Measurements from ENCODE around the gene RPTOR. TPM values are rescaled to one million over a fixed set of nuclear protein-coding genes. Genes with fewer than 3 reads are reported as not detected.
A peak's percentile ranks its signal among the peaks of the same experiment; 100 is the strongest.

RPTOR gene
- total RNA-seq, 1 donor, result 45.5 TPM

- no peak for DNase-seq (ENCODE audit: low read depth in 2 of 3, low spot score in 2 of 3)
These were observed 452.0 kb downstream of the RPTOR start for GRCh38 chr17:80996422-80997305.

- DNase-seq (ENCODE audit: low read depth in 2 of 3, low spot score in 2 of 3), result peak in 2 of 3 donors; percentile 45 to 63
These were observed 452.9 kb downstream of the RPTOR start for GRCh38 chr17:80997424-80998117.

- DNase-seq (ENCODE audit: low read depth in 2 of 3, low spot score in 2 of 3), result no peak
These were observed 453.6 kb downstream of the RPTOR start for GRCh38 chr17:80998118-80998747.

- DNase-seq (ENCODE audit: low read depth in 2 of 3, low spot score in 2 of 3), result no peak
These were observed 454.3 kb downstream of the RPTOR start for GRCh38 chr17:80998748-80999535.

GRCh38 chr17:80999536-81000333 lies 455.1 kb downstream of the RPTOR start:
- DNase-seq (ENCODE audit: low read depth in 2 of 3, low spot score in 2 of 3), result no peak

- DNase-seq (ENCODE audit: low read depth in 2 of 3, low spot score in 2 of 3), result no peak
These were observed 455.6 kb downstream of the RPTOR start for GRCh38 chr17:81000334-81000630.

GRCh38 chr17:81000631-81001357 lies 456.2 kb downstream of the RPTOR start:
- DNase-seq (ENCODE audit: low read depth in 2 of 3, low spot score in 2 of 3), result no peak

- no peak for DNase-seq (ENCODE audit: low read depth in 2 of 3, low spot score in 2 of 3)
These were observed 457.4 kb downstream of the RPTOR start for GRCh38 chr17:81002013-81002384.

GRCh38 chr17:81002409-81003361 lies 458.0 kb downstream of the RPTOR start:
- peak in 1 of 3 donors; percentile 61 for DNase-seq (ENCODE audit: low read depth in 2 of 3, low spot score in 2 of 3)

GRCh38 chr17:81003711-81004475 lies 459.3 kb downstream of the RPTOR start:
- no peak for DNase-seq (ENCODE audit: low read depth in 2 of 3, low spot score in 2 of 3)

- DNase-seq (ENCODE audit: low read depth in 2 of 3, low spot score in 2 of 3), result no peak
These were observed 462.3 kb downstream of the RPTOR start for GRCh38 chr17:81006891-81007290.

GRCh38 chr17:81008140-81008539 lies 463.5 kb downstream of the RPTOR start:
- no peak for DNase-seq (ENCODE audit: low read depth in 2 of 3, low spot score in 2 of 3)

GRCh38 chr17:81009136-81009535 lies 464.5 kb downstream of the RPTOR start:
- no peak for DNase-seq (ENCODE audit: low read depth in 2 of 3, low spot score in 2 of 3)

GRCh38 chr17:81010935-81011334 lies 466.3 kb downstream of the RPTOR start:
- DNase-seq (ENCODE audit: low read depth in 2 of 3, low spot score in 2 of 3), result no peak

GRCh38 chr17:81011951-81012350 lies 467.3 kb downstream of the RPTOR start:
- DNase-seq (ENCODE audit: low read depth in 2 of 3, low spot score in 2 of 3), result no peak

GRCh38 chr17:81012574-81013447 lies 468.2 kb downstream of the RPTOR start:
- no peak for DNase-seq (ENCODE audit: low read depth in 2 of 3, low spot score in 2 of 3)

- no peak for DNase-seq (ENCODE audit: low read depth in 2 of 3, low spot score in 2 of 3)
These were observed 469.0 kb downstream of the RPTOR start for GRCh38 chr17:81013642-81014041.

Data from hematopoietic multipotent progenitor cell (in vitro differentiated cells).